ENCODE data around the gene USP3. TPM values are rescaled to one million over a fixed set of nuclear protein-coding genes. Genes with fewer than 3 reads are reported as not detected.

USP3 gene
- total RNA-seq, 2 donors from 2014 or later = 66.5 to 78.0 TPM

- Mint-ChIP-seq H3K4me3 (no peak overlapping the region), H3K9me3 (no peaks in the 10 kb centered on the region), H3K27ac (no peak overlapping the region), H3K4me1 (ENCODE audit: low read depth) (peaks cover 31% of the 10 kb centered on the region), H3K36me3 (ENCODE audit: insufficient read depth in 2 of 2) (no peaks in the 10 kb centered on the region), H3K27me3 (ENCODE audit: low read depth) (no peaks in the 10 kb centered on the region)
- DNase-seq (peak; percentile 65 to 66), ATAC-seq (replicated peaks in 1 of 2) (peak; percentile 67 to 70)
Observed at GRCh38 chr15:63466378-63467192, 37.8 kb upstream of the USP3 start.

GRCh38 chr15:63469190-63469589, 35.2 kb upstream of the USP3 start:
- Mint-ChIP-seq H3K36me3 (ENCODE audit: insufficient read depth in 2 of 2) (no peaks in the 10 kb centered on the region), H3K27me3 (ENCODE audit: low read depth) (no peaks in the 10 kb centered on the region), H3K9me3 (no peaks in the 10 kb centered on the region)

GRCh38 chr15:63469984-63470383, 34.4 kb upstream of the USP3 start:
- peak overlapping the region; percentile 56 for H3K27ac Mint-ChIP-seq
- no peaks in the 10 kb centered on the region for H3K9me3 Mint-ChIP-seq
- no peaks in the 10 kb centered on the region for H3K27me3 Mint-ChIP-seq (ENCODE audit: low read depth)
- no peaks in the 10 kb centered on the region for H3K36me3 Mint-ChIP-seq (ENCODE audit: insufficient read depth in 2 of 2)
- H3K4me3 Mint-ChIP-seq = no peak overlapping the region
- ATAC-seq (replicated peaks in 1 of 2) (no peak), DNase-seq (no peak)
- peaks cover 57% of the 10 kb centered on the region for H3K4me1 Mint-ChIP-seq (ENCODE audit: low read depth)

More at GRCh38 chr15:63469190-63469589, 35.2 kb upstream of the USP3 start:
- Mint-ChIP-seq H3K4me3 (peak overlapping the region in 1 of 2 donors; percentile 25), H3K4me1 (ENCODE audit: low read depth) (peaks cover 49% of the 10 kb centered on the region), H3K27ac (peak overlapping the region; percentile 25)
- DNase-seq (peak; percentile 63 to 71), ATAC-seq (replicated peaks in 1 of 2) (peak; percentile 73 to 78)

- Mint-ChIP-seq H3K36me3 (ENCODE audit: insufficient read depth in 2 of 2) (no peaks in the 10 kb centered on the region), H3K4me3 (peak overlapping the region; percentile 80 to 83), H3K9me3 (no peaks in the 10 kb centered on the region), H3K27me3 (ENCODE audit: low read depth) (no peaks in the 10 kb centered on the region), H3K27ac (peak overlapping the region; percentile 41), H3K4me1 (ENCODE audit: low read depth) (peaks cover 74% of the 10 kb centered on the region)
- ATAC-seq (replicated peaks in 1 of 2) (peak; percentile 27 to 56), DNase-seq (peak; percentile 46 to 57)
Observed at GRCh38 chr15:63473007-63473748, 31.2 kb upstream of the USP3 start.

GRCh38 chr15:63473749-63473998, 30.7 kb upstream of the USP3 start:
- DNase-seq (peak in 1 of 2 donors; percentile 38), ATAC-seq (replicated peaks in 1 of 2) (peak; percentile 33 to 43)
- no peaks in the 10 kb centered on the region for H3K36me3 Mint-ChIP-seq (ENCODE audit: insufficient read depth in 2 of 2)
- peak overlapping the region; percentile 94 for H3K27ac Mint-ChIP-seq
- H3K4me1 Mint-ChIP-seq (ENCODE audit: low read depth) = peaks cover 79% of the 10 kb centered on the region
- no peaks in the 10 kb centered on the region for H3K27me3 Mint-ChIP-seq (ENCODE audit: low read depth)
- peak overlapping the region; percentile 80 to 83 for H3K4me3 Mint-ChIP-seq
- no peaks in the 10 kb centered on the region for H3K9me3 Mint-ChIP-seq

- DNase-seq = peak; percentile 70 to 80
- peak overlapping the region; percentile 94 for H3K27ac Mint-ChIP-seq
- H3K4me3 Mint-ChIP-seq = peak overlapping the region; percentile 80 to 83
Observed at GRCh38 chr15:63473999-63474809, 30.2 kb upstream of the USP3 start.

GRCh38 chr15:63474810-63475316, 29.5 kb upstream of the USP3 start:
- peak; percentile 35 to 40 for DNase-seq
- peak in 1 of 2 donors; percentile 13 for ATAC-seq (replicated peaks in 1 of 2)

More at GRCh38 chr15:63473999-63474809, 30.2 kb upstream of the USP3 start:
- H3K4me1 Mint-ChIP-seq (ENCODE audit: low read depth) = peaks cover 79% of the 10 kb centered on the region
- no peaks in the 10 kb centered on the region for H3K9me3 Mint-ChIP-seq
- H3K36me3 Mint-ChIP-seq (ENCODE audit: insufficient read depth in 2 of 2) = no peaks in the 10 kb centered on the region
- H3K27me3 Mint-ChIP-seq (ENCODE audit: low read depth) = no peaks in the 10 kb centered on the region
- peak; percentile 74 to 75 for ATAC-seq (replicated peaks in 1 of 2)

GRCh38 chr15:63475707-63476106, 28.7 kb upstream of the USP3 start:
- no peaks in the 10 kb centered on the region for H3K9me3 Mint-ChIP-seq
- H3K27ac Mint-ChIP-seq = no peak overlapping the region
- DNase-seq (no peak), ATAC-seq (replicated peaks in 1 of 2) (no peak)
- H3K4me3 Mint-ChIP-seq = no peak overlapping the region
- H3K27me3 Mint-ChIP-seq (ENCODE audit: low read depth) = no peaks in the 10 kb centered on the region
- H3K4me1 Mint-ChIP-seq (ENCODE audit: low read depth) = peaks cover 80% of the 10 kb centered on the region
- H3K36me3 Mint-ChIP-seq (ENCODE audit: insufficient read depth in 2 of 2) = no peaks in the 10 kb centered on the region

More at GRCh38 chr15:63474810-63475316, 29.5 kb upstream of the USP3 start:
- Mint-ChIP-seq H3K27me3 (ENCODE audit: low read depth) (no peaks in the 10 kb centered on the region), H3K4me1 (ENCODE audit: low read depth) (peaks cover 79% of the 10 kb centered on the region), H3K9me3 (no peaks in the 10 kb centered on the region), H3K27ac (no peak overlapping the region), H3K36me3 (ENCODE audit: insufficient read depth in 2 of 2) (no peaks in the 10 kb centered on the region), H3K4me3 (peak overlapping the region in 1 of 2 donors; percentile 80)

GRCh38 chr15:63476229-63476632, 28.2 kb upstream of the USP3 start:
- no peaks in the 10 kb centered on the region for H3K9me3 Mint-ChIP-seq
- no peak for DNase-seq
- no peak for ATAC-seq (replicated peaks in 1 of 2)

GRCh38 chr15:63478243-63478642, 26.1 kb upstream of the USP3 start:
- peaks cover 89% of the 10 kb centered on the region for H3K4me1 Mint-ChIP-seq (ENCODE audit: low read depth)
- no peaks in the 10 kb centered on the region for H3K36me3 Mint-ChIP-seq (ENCODE audit: insufficient read depth in 2 of 2)
- no peaks in the 10 kb centered on the region for H3K9me3 Mint-ChIP-seq
- H3K27ac Mint-ChIP-seq = no peak overlapping the region
- no peaks in the 10 kb centered on the region for H3K27me3 Mint-ChIP-seq (ENCODE audit: low read depth)
- no peak for DNase-seq
- ATAC-seq (replicated peaks in 1 of 2) = no peak
- H3K4me3 Mint-ChIP-seq = peak overlapping the region in 1 of 2 donors; percentile 11

More at GRCh38 chr15:63476229-63476632, 28.2 kb upstream of the USP3 start:
- H3K27ac Mint-ChIP-seq = peak overlapping the region; percentile 34
- H3K36me3 Mint-ChIP-seq (ENCODE audit: insufficient read depth in 2 of 2) = no peaks in the 10 kb centered on the region
- peaks cover 85% of the 10 kb centered on the region for H3K4me1 Mint-ChIP-seq (ENCODE audit: low read depth)
- H3K27me3 Mint-ChIP-seq (ENCODE audit: low read depth) = no peaks in the 10 kb centered on the region
- H3K4me3 Mint-ChIP-seq = no peak overlapping the region

GRCh38 chr15:63480441-63480821, 24.0 kb upstream of the USP3 start:
- H3K4me1 Mint-ChIP-seq (ENCODE audit: low read depth) = peaks cover 91% of the 10 kb centered on the region
- H3K36me3 Mint-ChIP-seq (ENCODE audit: insufficient read depth in 2 of 2) = no peaks in the 10 kb centered on the region
- no peak for DNase-seq
- H3K27ac Mint-ChIP-seq = no peak overlapping the region
- H3K27me3 Mint-ChIP-seq (ENCODE audit: low read depth) = no peaks in the 10 kb centered on the region
- H3K9me3 Mint-ChIP-seq = no peaks in the 10 kb centered on the region
- ATAC-seq (replicated peaks in 1 of 2) = no peak
- H3K4me3 Mint-ChIP-seq = peak overlapping the region; percentile 70 to 81

GRCh38 chr15:63481105-63481810, 23.1 kb upstream of the USP3 start:
- no peaks in the 10 kb centered on the region for H3K27me3 Mint-ChIP-seq (ENCODE audit: low read depth)
- H3K27ac Mint-ChIP-seq = no peak overlapping the region
- ATAC-seq (replicated peaks in 1 of 2) (peak; percentile 63 to 76), DNase-seq (peak; percentile 62 to 71)
- no peaks in the 10 kb centered on the region for H3K36me3 Mint-ChIP-seq (ENCODE audit: insufficient read depth in 2 of 2)
- H3K9me3 Mint-ChIP-seq = no peaks in the 10 kb centered on the region
- H3K4me1 Mint-ChIP-seq (ENCODE audit: low read depth) = peaks cover 92% of the 10 kb centered on the region
- peak overlapping the region; percentile 70 to 81 for H3K4me3 Mint-ChIP-seq
